Activated T-cell treated with anti-CD3 and anti-CD28 coated beads, Interleukin-2, amount 50 U/mL, for 1 hour (primary cell): Measurements from ENCODE around the gene DFFB.
"Not testable (repeated sequence)": the region's sequence is repeated elsewhere in the genome, so short reads cannot be mapped to it uniquely, and the experiment has no call there.

Source experiments
- DNase-seq: peaks from one replicate; pipeline ENCODE4 v3.0.0-alpha.2; 2020

DFFB gene, protein sequence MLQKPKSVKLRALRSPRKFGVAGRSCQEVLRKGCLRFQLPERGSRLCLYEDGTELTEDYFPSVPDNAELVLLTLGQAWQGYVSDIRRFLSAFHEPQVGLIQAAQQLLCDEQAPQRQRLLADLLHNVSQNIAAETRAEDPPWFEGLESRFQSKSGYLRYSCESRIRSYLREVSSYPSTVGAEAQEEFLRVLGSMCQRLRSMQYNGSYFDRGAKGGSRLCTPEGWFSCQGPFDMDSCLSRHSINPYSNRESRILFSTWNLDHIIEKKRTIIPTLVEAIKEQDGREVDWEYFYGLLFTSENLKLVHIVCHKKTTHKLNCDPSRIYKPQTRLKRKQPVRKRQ

GRCh38 chr1:3856923-3857790, at the start of gene DFFB, which contains the start of gene CEP104:
TSS of gene DFFB (plus strand) at chr1:3857476. CDS start at chr1:3857604, 128 bp downstream.
TSS of gene CEP104 (minus strand) at chr1:3857211. CDS start at chr1:3852407, 4,804 bp downstream.
- DNase-seq = peak; percentile 99

GRCh38 chr1:3807769-3808168, 49.5 kb upstream of the DFFB start:
- DNase-seq = no peak

DNA sequence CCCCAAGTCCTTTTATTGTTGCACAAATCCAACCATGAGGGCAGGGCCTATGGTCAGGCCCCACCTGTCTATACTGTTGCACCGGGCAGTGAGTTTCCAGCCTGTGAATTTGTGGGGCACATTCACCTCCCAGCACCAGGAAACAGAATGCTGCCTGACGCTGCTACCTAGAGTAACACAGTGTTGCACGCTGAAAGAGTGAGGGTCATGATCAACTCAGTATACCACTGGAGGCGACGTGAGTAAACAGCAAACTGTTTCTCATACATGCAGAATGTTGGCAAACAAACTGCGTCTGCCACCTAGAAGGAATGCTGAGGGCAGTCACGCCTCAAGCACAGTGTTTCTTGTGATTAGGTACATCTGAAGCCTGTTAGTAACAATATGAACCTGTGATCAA, 47.6 kb upstream of the DFFB start:
- no peak for DNase-seq

- DNase-seq = not testable (repeated sequence)
These were observed 47.0 kb upstream of the DFFB start for GRCh38 chr1:3810149-3810761.

DNA sequence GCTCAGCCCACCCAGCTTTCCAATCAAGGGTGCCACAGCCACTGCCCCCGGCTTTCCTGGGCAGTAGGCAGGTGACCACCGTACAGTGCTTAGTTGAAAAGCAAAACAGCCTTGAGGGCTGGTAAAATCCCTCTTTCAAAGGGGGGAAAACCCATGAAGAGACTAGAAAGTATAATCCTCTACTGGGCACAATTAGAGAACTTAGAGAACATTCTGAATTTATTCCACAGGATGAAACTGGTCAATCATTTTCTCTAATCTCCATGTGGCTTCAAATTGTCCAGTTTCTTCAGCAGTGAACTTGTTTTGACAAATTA, 45.7 kb upstream of the DFFB start:
- DNase-seq = no peak

- DNase-seq = no peak
These were observed 43.2 kb upstream of the DFFB start for GRCh38 chr1:3814065-3814464.

DNA sequence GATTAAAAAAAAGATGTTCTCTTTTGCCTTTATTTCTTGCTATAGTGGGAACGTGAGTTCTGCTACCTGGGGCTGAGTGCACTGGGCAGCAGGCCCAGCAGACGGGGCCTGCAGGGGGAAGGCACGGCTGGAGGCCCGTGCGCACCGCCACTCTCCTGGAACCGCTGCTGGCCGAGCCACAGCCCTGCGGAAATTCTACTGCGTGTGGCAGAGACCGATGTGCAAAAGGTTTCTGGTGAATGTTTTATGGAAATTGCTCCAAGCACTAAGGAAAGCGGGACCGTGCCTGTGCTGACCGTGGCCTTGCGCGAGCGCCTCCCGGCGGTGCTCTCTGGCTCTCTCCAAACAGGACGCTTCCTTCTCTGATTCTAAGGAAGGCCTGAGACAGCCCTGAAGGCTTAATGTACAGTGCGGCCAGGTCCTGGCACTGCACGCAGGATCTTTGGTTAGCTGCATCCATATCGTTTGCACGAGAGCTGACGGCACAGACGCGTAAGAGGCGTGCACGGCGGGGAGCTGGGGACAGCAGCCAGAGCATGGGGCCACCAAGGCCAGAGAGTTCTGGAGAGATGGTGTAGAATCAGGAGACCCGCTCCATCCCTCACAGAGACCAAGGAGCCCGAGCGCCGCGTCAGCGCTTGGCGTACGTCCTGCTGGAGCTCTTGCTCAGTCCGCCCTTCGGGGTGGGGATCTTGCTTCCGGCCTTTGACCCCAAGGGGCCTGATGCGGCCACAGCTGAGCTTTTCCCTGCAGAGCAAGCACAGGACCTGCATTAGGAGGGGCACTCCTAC, 42.3 kb upstream of the DFFB start:
- DNase-seq = no peak

DNA sequence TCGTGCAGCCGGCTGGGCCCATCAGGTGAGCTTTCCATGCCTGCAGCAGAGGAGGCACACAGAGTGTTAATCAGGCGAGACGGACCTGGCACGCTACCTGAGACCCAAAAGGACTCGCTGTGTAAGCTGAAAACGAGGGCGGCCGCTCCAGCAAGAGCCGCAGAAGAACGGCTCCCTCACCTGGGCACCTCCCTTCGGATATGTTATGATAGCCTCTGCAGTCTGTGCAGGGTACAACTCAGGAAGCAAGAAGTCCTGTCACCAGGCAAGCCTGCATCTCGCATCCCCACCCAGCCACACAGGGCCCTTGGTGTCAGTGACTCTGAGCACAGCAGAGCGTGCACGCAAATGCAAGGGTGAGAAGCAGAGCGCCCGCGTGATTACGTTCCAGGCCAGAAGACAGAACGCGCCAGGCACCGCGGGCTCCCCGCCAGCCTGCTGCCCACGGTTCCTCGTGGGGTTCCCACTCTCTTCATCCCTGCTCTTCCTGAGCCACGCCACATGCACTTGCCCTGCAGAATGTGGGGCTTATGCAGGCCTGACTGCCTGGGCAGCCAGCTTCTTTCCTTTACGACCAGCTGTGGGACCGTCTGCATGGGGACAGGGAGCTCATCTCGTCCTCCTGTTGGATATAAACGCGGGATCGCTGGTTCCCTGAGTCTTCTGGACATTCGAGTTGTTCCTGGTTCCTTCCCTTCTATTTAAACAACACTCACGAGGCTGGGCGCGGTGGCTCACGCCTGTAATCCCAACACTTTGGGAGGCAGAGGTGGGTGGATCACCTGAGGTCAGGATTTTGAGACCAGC, 40.7 kb upstream of the DFFB start:
- no peak for DNase-seq

DNA sequence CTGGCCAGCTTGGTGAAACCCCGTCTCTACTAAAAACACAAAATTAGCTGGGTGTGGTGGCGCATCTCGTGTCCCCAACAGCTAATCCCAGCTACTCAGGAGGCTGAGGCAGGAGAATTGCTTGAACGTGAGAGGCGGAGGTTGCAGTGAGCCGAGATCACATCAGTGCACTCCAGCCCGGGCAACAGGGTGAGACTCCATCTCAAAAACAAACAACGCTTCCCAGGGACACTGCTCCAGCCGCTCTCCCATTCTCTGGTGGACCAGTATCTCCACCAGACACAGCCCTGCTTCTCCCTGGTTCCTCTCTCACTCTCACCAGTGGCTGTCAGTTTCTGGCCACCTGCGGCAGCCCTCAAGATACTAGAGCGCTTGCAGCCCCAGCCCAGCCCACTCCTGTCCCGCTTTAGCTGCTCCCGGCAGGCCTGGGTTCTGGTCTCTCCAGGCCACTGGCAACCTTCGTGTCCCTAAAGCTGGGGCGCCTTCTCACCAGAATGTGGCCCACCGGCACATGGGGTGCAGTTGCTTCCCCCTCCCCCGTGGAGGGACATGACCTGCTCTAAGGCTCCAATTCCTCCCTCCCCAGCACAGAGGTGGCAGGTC, 40.0 kb upstream of the DFFB start:
- no peak for DNase-seq

DNA sequence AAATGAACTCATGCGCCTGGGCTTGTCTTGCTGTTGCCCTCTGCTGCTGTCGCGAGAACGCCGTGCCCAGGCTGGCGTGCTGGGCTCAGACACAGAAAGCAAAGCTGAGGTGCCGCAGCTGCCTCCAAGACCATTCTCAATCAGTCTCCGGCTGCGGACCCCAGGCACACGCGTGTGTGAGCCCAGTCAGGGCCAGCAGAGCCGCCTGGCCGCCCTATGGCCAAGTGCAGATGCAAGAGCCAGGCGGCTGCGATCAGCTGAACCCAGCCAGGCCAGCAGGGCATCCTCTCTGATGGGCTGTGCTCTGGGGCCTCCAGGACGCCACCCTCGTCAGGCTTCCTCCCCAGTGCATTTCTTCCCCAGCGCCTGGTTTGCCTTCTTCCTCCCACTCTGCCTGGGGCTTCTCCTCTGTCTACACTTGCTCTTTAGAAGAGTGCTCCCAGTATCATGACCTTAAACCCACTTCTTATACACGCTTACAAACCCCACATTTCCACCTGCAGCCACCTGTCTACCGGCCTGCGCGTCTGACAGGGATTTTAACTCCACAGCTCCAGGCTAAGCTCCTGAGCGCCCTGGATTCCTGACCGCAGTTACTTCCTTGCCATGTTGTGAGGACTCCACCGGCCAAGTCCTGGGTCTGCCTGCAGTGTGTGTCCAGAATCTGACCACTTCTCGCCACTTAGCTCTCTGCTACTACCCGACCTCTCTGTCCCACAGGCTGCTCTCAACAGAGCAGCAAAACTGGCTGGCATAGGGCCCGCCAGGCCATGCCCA, 39.3 kb upstream of the DFFB start:
- DNase-seq = no peak

- no peak for DNase-seq
These were observed 37.5 kb upstream of the DFFB start for GRCh38 chr1:3819771-3820200.

- DNase-seq = no peak
These were observed 37.0 kb upstream of the DFFB start for GRCh38 chr1:3820316-3820715.

- no peak for DNase-seq
These were observed 36.3 kb upstream of the DFFB start for GRCh38 chr1:3821004-3821403.

GRCh38 chr1:3821447-3821846, 35.8 kb upstream of the DFFB start:
- no peak for DNase-seq

GRCh38 chr1:3821908-3822307, 35.4 kb upstream of the DFFB start:
- DNase-seq = no peak

- no peak for DNase-seq
These were observed 34.9 kb upstream of the DFFB start for GRCh38 chr1:3822421-3822820.

DNA sequence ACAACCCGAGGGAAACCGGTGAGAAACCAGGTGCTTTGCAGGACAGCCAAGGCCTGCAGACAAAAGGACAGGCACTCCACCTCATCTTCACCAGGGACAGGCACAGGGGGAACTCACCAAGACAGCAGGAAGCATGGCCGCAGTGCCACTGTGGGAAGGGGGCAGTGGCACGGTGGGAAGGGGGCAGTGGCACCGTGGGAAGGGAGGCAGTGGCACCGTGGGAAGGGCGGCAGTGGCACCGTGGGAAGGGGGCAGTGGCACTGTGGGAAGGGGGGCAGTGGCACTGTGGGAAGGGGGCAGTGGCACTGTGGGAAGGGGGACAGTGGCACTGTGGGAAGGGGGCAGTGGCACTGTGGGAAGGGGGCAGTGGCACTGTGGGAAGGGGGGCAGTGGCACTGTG, 32.6 kb upstream of the DFFB start:
- DNase-seq = no peak

DNA sequence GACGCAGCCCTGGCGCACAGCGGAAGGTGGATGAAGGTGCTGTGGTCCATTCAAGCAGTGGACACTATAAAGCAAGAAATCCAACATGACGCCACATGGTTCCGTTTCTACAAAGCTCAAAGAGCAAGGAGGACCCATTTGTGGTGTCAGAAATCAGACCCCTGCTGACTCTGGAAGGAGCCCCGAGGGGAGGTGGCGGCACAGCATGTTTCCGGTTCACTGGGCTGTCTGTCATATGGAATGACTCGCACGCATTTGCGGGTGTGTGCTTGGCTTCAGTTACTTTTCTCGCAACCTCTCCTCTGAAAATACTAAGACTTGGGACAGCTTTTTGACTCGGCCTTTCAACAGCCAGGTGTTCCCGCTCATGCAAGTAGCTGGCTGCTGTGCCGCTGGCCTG, 31.9 kb upstream of the DFFB start:
- no peak for DNase-seq

DNA sequence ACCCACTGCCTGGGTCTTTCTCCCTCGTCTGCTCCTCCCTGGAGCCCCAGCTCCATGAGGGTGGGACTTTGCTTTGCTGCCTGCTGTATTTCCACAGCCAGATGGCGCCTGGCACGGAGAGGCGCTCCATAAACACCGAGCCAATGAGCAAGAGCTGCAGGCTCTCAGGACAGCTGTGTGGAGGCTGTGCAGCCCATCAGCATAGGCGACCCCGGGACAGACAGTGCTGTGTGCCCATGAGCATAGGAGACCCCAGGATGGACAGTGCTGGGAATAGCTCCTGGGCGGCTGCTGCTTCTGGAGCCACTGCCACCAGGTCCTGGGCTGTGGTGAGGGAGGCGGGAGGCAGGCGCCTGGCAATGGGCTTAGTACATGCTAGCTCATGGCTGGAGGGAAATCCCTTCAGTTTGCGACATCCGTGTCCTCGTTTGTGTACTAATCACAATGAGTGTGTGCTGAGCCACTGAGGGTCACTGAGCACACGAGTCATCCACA, 29.4 kb upstream of the DFFB start:
- no peak for DNase-seq

DNA sequence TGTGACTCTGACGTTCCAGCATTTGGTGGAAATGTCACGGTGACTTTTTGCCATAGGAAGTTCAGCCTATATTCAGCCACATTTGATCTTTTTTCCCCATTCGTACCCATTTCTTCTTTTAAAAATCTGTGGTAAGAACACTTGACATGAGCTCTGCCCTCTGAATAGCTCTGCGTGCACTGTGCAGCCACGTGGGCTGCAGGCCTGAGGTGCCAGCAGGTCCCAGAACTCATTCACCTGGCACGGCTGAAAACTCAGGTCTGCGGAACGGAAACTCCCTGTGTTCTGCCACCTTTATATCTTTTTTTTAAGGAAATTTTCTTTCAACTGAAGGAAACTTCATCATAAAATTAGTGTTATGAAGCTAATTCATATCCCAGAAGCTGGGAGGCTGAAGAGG, 28.9 kb upstream of the DFFB start:
- no peak for DNase-seq

DNA sequence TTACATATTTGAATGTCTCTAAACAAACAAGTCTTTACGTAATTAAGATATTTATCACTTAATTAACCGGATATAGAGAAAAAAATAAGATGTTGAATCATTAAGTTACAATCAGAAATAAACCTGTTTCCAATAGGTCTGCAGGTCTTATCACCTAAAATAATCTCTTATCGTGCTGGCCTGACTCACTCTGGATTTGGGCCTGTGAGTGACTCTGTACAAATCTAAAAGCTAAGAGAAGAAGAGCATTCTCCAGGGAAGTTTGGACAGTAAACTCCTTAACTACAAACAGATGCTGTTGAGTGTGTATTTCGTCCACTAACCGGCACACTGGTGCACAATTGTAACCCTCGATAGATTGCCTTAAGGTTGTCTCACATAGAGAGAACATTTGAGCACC, 25.6 kb upstream of the DFFB start:
- DNase-seq = no peak
